NCI-H2196 treated with DMSO at 0.1 percent for 48 hours (cell line): ENCODE results near the gene HBZ.
"Not testable (repeated sequence)": the region's sequence is repeated elsewhere in the genome, so short reads cannot be mapped to it uniquely, and the experiment has no call there.

Experiments used
- DNase-seq: peaks from one replicate; lab custom pipeline; 2025; ENCODE audit not compliant: unreplicated experiment; lab: John Stamatoyannopoulos, UW

The HBZ gene

DNA sequence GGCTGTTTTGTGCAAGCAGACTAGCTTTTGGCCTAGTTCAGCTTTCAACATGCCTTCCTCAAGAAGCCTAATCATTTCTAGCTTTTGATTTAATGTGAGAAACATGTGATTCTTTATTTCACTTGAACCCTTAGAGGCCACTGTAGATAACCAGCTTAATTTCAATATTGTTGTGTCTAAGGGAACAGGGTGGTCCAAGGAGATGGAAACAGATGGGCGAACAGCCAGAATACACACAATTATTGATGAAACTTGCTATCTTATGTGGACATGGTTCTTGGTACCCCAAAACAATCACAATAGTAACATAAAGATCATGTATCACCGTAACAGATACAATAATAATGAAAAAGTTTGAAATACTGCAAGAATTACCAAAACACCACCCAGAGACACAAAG, 18.7 kb upstream of the HBZ start:
- no peak for DNase-seq

DNA sequence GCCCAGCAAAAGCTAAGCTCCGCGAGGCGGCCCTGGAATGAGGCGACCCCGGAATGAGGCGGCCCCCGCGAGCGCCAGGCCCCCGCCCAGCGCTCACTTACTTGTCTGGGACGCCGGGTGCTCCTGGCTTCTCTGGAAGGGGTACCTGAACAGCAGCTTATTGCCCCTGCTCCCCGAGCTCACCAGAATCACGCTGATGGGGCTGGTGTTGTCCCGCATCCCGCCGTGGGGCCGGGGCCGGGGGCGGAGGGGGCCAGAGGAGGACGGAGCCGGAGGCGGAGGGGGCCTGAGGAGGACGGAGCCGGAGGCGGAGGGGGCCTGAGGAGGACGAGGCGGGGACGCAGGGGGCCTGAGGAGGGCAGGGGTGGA, 14.4 kb upstream of the HBZ start:
- DNase-seq = no peak

DNA sequence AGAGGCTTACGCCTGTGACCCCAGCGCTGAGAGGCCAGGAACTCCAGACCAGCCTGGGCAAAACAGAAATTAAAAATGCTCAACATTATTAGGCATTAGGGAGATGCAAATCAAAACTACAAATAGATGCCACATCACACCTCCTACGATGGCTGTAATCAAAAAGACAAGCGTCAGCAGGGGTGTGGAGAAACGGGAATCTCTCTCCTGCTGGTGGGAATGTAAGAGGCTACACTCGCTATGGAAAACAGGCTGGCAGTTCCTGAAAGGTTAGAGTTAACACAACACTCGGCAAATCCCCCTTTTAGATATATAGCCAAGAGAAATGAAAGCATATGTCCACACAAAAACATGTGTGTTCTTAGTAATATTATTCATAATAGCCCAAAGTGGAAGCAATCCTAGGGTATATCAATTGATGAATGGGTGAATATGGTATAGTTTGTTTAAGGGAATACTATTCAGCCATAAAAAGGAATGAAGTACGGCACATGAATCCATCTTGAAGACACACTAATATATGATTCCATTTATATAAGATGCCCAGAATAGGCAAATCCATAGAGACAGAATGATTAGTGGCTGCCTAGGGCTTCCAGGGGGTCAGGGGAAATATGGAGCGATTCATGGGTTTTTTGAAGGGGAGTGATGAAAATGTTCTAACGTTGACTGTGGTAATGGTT, 12.1 kb upstream of the HBZ start:
- no peak for DNase-seq

DNA sequence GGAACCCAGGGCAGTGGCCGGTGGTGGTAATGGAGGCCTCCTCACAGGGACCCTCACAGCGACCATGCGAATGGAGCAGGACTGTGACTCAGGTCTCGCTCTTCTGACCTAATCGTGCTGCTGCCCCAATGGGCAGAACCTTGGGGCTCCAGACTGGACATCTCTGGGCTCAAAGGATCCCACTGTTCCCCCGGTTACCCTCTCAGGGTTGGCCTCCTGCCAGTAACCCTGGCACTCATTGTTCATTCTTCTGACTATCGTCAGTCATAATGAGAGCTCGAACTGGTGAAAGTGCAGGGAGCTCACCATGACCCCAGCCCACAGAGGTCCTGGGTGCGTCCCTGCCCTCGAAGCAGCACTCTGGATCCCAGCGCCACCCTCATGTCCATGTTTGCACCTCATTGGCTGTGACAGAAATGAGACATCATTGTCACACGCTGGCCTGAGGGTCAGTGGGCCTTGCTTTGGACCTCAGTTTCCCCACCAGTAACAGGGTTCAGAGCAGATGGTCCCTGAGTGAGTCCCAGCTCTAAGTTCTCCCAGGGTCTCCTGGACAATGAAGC, 10.0 kb upstream of the HBZ start:
- DNase-seq = no peak

DNA sequence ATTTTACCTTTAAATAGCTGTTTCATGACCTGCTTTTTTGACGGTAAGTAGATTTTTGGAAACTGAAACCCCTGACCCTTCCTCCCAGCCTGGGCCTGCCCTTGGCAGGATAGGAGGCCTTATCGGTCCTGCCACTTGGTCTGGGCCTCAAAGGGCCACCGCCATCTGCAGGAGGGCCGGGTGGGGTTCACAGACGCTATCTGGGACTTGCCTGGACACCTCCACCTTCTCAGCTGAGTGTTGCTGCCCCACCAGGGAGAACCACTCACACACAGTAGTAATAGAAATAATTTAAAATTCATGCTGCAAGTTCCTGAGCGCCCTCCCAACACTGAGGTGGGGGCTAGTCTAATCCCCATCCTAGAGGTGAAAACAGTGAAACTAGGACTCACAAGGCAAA, 9.4 kb upstream of the HBZ start:
- no peak for DNase-seq

DNA sequence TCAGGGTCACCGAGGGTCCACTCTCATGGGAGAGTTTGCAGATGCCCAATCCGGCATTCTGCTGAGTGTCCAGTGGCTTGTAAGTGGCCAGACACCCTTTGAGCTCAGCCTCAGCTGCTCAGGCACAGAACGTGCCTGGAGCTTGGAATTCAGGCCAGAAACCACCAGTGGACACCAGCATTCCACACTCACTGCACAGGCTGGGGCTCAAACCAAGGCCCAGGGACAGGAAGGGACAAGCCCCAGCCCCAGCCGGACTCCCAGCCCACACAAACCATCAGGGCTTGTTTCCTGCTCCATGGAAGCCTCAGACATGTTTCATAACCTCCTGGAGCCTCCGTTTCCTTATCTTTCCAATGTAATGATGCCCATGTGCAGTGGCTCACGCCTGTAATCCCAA, 9.0 kb upstream of the HBZ start:
- no peak for DNase-seq

DNA sequence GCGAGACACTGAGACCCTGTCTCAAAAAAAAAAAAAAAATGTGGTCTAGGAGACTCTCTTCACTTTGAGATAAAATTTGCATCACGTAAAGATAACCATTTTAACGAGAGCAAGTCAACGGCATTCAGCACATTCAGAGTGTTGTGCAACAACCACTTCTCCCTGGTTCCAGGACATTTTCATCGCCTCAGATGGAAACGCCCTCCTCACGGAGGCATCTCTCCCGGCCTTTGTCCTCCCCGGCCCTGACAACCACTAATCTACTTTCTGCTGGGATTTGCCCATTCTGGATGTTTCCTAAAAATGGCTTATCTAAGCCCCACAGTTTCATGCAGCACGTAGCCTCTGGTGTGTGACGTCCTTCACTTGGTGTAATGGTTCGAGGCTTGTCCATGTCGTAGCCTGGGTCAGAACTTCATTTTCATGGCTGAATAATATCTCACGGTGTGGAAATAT, 7.6 kb upstream of the HBZ start:
- DNase-seq = no peak

DNA sequence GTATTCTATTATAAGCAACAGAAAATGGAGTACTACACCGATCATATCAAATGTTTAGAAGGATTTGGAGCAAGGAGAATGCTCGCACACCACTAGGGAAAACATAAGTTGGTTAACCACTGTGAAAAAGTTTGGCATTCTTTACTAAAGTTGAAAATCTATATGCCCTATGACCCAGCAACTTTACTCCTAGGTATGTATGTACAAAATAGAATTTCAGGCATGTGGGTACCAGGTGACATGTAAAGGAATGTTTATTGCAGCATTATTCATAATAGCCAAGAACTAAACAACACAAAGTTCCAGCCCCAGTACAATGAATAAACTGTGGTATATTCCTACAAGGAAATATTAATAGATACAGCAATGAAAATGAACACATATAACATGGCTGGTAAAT, 5.8 kb upstream of the HBZ start:
- DNase-seq = no peak

DNA sequence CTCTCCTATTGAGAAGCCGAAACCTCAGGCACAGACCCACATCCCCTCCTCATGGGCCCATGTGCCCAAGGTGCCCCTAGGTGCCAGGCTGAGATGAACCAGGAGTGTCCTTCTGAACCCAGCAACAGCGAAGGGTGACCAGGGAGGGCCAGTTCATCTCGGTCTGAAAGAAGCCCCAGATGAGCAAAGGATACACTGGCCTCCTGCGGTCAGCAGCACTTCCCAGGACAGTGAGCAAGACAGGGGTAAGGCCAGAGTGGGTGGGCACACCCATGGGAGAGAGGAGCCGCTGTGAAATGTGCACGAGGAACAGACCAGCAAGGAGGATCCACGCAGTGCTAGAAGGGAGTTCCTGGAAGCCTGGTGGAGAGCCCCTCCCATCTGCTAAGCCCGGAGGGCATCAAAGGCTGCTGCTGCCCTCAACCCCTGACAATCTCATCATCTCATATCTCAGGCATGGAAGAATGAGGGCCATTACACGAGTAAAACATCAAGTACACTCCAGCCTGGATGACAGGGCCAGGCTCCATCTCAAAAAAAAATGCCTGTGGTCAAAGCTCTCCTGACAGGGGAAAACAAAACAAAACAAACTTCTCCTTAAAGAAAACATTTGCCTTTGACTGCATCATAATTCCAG, 3.3 kb upstream of the HBZ start:
- no peak for DNase-seq

DNA sequence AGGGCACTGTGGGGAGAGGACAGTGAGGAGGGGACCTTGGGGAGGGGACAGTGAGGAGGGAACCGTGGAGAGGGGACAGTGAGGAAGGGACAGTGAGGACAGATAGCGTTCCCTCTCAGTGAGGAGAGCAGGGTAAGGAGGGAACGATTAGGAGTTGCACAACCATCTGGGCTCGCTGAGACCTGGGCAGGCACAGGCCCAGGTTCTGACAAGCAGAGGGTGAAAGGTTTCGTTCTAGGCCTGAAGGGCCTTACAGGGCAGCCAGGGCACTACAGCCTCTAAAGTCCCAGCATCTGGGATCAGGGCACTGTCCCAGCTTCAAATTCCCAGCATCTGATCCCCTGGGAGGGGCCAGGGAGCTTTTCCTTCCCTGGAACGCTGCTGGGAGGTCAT, 681 bp downstream of the HBZ start:
- DNase-seq = not testable (repeated sequence)

DNA sequence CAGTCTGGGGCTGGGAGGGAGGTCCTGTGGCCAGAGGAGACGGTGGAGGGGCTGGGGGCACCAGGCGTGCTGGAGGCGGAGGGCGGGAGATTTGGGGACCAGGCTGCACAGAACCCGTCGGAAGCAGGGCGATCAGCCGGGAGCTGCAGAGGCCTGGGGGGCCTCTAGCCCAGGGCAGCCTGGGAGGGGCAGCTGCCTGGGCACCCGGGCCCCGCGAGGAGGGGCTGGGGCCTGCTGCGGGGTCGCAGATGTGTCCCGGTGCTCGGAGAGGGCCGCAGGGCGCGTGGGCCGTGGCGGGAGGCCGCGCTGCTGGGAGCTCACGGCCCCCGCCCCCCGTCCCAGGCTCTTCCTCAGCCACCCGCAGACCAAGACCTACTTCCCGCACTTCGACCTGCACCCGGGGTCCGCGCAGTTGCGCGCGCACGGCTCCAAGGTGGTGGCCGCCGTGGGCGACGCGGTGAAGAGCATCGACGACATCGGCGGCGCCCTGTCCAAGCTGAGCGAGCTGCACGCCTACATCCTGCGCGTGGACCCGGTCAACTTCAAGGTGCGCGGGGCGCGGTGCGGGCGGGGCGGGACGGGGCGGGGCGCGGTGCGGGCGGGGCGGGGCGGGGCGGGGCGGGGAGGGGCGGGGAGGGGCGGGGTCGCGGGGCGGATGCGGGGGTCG, 1.2 kb downstream of the HBZ start:
- DNase-seq = not testable (repeated sequence)

DNA sequence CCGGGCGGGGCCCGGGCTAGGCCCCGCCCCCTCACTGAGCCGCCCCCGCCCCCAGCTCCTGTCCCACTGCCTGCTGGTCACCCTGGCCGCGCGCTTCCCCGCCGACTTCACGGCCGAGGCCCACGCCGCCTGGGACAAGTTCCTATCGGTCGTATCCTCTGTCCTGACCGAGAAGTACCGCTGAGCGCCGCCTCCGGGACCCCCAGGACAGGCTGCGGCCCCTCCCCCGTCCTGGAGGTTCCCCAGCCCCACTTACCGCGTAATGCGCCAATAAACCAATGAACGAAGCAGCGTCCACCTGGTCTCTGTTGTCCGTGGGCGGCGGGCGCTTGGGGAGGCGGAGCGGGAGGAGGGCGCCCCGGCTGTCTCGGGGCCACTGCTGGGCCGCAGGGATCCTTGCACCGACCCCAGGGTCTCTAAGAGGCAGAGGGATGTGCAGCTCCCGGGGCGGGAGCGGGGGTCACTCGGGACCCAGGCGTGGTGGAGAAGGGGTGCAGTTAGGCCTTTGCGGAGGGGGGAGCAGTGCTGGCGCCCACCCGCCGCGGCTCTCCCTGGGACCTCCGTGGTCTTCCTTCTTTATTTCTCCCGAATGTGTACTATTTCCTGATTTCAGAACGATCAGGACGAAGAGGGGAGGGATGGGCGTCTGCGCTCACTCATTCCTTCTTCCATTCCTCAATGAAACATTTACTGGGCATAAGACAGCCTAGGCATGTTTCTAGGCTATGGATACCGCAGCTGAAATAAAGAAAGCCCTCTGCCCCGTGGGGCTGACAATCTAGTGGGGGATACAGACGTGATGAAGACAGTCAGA, 2.0 kb downstream of the HBZ start:
- no peak for DNase-seq

DNA sequence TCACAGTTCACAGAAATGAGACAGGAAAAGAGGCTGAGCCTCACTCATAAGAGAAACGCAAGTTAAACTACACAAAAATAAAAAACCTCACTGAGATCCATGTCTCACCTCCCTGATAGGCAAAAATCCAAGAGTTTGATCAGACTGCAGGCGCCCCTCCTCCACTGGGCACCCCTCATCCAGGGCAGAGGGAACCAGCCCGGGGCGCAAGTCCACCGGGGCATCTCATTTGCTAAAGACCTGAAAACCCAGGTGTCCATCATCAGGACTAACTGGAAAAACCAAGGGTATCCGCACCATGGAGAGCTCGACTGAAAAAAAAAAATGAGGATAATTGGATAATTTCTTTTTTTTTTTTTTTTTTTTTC, 2.6 kb downstream of the HBZ start:
- no peak for DNase-seq

DNA sequence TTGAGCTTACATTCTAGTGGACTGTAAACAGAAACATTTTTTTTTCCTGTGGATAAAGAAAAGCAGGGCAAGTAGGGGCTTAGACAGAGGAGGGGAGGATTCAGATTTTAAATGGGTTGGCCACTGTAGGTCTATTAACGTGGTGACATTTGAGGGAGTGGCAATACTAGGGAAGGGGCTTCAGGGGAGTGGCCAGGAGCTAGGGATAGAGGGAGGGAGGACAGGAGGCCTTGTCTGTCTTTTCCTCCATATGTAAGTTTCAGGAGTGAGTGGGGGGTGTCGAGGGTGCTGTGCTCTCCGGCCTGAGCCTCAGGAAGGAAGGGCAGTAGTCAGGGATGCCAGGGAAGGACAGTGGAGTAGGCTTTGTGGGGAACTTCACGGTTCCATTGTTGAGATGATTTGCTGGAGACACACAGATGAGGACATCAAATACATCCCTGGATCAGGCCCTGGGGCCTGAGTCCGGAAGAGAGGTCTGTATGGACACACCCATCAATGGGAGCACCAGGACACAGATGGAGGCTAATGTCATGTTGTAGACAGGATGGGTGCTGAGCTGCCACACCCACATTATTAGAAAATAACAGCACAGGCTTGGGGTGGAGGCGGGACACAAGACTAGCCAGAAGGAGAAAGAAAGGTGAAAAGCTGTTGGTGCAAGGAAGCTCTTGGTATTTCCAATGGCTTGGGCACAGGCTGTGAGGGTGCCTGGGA, 6.8 kb downstream of the HBZ start:
- no peak for DNase-seq

DNA sequence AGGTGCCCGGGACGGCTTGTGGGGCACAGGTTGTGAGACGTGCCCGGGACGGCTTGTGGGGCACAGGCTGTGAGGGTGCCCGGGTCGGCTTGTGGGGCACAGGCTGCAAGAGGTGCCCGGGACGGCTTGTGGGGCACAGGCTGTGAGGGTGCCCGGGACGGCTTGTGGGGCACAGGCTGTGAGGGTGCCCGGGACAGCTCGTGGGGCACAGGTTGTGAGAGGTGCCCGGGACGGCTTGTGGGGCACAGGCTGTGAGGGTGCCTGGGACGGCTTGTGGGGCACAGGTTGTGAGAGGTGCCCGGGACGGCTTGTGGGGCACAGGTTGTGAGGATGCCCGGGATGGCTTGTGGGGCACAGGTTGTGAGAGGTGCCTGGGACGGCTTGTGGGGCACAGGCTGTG, 7.8 kb downstream of the HBZ start:
- not testable (repeated sequence) for DNase-seq

DNA sequence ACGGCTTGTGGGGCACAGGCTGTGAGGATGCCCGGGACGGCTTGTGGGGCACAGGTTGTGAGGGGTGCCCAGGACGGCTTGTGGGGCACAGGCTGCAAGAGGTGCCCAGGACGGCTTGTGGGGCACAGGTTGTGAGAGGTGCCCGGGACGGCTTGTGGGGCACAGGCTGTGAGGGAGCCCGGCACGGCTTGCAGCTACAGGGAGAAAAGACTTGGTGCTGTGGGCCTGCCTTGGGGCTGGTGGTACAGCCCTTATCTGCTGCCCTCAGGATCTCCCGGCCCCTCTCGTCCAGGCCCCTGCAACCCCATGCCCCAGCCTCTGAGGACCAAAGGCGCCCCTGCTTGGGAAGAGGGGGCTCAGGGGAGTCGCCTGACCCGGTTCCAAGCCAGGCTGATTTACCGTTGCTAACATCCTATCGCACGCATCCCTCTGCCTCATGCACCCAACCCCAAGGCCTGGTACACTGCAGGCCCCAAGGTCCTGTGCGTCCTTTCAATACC, 8.3 kb downstream of the HBZ start:
- no peak for DNase-seq

DNA sequence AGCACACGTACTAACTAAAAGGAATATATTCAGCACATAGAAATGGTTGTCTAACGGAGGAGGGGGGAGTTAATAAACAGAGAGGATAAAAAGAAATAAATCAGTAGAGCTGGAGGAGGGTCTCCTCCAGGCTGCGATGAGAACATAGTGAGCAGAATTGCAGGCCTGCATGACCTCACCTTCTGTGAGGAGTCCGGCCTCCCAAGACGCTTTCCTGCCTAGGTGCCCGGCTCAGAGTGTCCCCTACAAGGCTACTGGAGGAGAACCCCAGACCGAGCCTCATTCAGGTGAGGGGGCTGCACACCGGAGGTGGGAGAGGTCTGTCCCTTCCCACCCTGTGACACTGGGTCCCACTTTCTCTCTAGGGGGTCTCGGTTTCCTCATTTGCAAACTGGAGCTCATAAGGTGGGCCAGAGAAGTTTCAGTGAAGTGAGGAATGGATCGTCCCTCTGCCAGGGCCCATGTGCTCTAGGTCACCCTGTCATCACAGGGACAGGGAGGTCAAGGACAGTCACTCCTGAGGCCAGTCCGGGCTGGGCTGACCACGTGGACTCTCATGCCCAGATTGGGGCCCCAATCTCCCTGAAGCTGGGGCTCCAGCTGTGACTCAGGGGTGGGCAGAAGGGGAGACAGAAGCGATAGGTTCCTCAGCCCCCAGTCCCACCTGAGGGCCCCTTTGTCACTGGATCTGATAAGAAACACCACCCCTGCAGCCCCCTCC, 10.0 kb downstream of the HBZ start:
- DNase-seq = no peak

DNA sequence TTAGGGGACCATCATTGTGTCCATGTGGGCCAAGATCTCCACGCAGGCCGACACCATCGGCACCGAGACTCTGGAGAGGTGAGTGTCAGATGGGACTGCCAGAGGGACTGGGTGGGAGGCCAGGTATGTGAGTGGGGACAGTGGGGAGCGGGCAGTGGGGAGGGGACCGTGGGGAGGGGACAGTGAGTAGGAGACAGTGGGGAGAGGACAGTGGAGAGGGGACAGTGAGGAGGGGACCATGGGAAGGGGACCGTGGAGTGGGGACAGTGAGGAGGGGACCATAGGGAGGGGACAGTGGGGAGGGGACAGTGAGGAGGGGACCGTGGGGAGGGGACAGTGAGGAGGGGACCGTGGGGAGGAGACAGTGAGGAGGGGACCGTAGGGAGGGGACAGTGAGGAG, 10.7 kb downstream of the HBZ start:
- DNase-seq = not testable (repeated sequence)

DNA sequence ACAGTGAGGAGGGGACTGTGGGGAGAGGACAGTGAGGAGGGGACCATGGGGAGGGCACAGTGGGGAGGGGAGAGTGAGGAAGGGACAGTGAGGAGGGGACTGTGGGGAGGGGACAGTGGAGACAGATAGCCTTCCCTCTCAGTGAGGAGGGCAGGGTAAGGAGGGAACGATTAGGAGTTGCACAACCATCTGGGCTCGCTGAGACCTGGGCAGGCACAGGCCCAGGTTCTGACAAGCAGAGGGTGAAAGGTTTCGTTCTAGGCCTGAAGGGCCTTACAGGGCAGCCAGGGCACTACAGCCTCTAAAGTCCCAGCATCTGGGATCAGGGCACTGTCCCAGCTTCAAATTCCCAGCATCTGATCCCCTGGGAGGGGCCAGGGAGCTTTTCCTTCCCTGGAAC, 11.3 kb downstream of the HBZ start:
- not testable (repeated sequence) for DNase-seq
